GM18517 (cell line): ENCODE measurements around the gene TMEM127.
A peak's percentile ranks its signal among the peaks of the same experiment; 100 is the strongest.

Experiments used
- ATAC-seq: cut with Tn5 transposase; IDR thresholded peaks from one replicate; pipeline ENCODE4 v1.9.1; 2021; ENCODE audit warnings: mild to moderate bottlenecking, moderate library complexity; ENCODE audit not compliant: unreplicated experiment

The TMEM127 gene

GRCh38 chr2:96208143-96209010 lies 57.4 kb downstream of the TMEM127 start, which contains the start of gene STARD7:
TSS of gene STARD7 (minus strand) at chr2:96208827. CDS start at chr2:96208434, 393 bp downstream.
- peak; percentile 68 for ATAC-seq

GRCh38 chr2:96207774-96208142 lies 58.0 kb downstream of the TMEM127 start:
- no peak for ATAC-seq

GRCh38 chr2:96207073-96207773 lies 58.6 kb downstream of the TMEM127 start:
- no peak for ATAC-seq

GRCh38 chr2:96205888-96206287 lies 59.9 kb downstream of the TMEM127 start:
- ATAC-seq, result no peak

- no peak for ATAC-seq
Measured at GRCh38 chr2:96204836-96205624, 60.8 kb downstream of the TMEM127 start.

GRCh38 chr2:96203130-96204028 lies 62.4 kb downstream of the TMEM127 start:
- ATAC-seq, result no peak

GRCh38 chr2:96202152-96202854 lies 63.5 kb downstream of the TMEM127 start:
- ATAC-seq, result no peak

- ATAC-seq, result no peak
Measured at GRCh38 chr2:96201338-96201737, 64.5 kb downstream of the TMEM127 start.

GRCh38 chr2:96198921-96199320 lies 66.9 kb downstream of the TMEM127 start:
- ATAC-seq, result no peak
